GM12892 (cell line): Measurements from ENCODE around the gene DUOX2.

Source experiments
- POLR2A ChIP-seq: IDR thresholded peaks from 2 replicates; pipeline ENCODE4 v1.6.1; 2011; ENCODE audit warnings: low read depth, low read length, control low read depth
- POLR2AphosphoS5 ChIP-seq: IDR thresholded peaks from 2 replicates; pipeline ENCODE4 v1.6.1; 2011; ENCODE audit warnings: low read depth, low read length, control low read depth
- TAF1 ChIP-seq: IDR thresholded peaks from 2 replicates; pipeline ENCODE4 v1.6.1; 2011; ENCODE audit warnings: low read depth, mild to moderate bottlenecking, control low read depth, low read length, borderline replicate concordance

DNA sequence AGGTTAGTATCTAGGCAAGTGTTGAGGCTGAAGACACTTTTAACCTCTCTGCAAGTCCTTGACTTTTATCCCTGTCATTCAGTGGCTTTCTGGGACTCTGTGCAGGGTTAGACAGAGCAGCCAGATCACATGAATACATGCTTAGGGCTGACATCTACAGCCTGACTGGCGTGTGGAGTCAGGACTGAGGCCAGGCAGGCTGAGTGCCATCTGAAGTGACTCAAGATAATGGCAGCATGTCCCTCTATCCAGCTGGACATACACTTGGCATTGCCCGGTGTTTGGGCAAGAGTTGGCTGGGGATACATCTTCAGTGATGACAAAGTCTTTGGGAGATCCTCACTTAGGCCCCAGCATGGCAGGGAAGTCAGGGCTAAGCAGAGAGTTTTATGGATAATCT is 22.4 kb downstream of the DUOX2 start:
- TF ChIP-seq POLR2AphosphoS5, result no peak
- TF ChIP-seq POLR2A, result no peak
- TF ChIP-seq TAF1, result no peak
